22Rv1 (cell line): ENCODE results near the gene PLD5.

Experiments
- CTCF ChIP-seq: fragments of 450-650 bp; IDR thresholded peaks from 2 replicates; pipeline ENCODE4 v1.5.1; 2017; ENCODE audit warnings: mild to moderate bottlenecking
- ZFX ChIP-seq: fragments of 450-650 bp; IDR thresholded peaks from 2 replicates; pipeline ENCODE4 v1.6.1; 2017; ENCODE audit warnings: antibody characterized with exemption, borderline replicate concordance

- TF ChIP-seq CTCF: no peak
- TF ChIP-seq ZFX: no peak
Measured at GRCh38 chr1:242132121-242132817, 392.2 kb downstream of the PLD5 start.
